Dermis blood vessel endothelial cell (primary cell): ENCODE data around the gene SYT1. TPM values are rescaled to one million over a fixed set of nuclear protein-coding genes. Genes with fewer than 3 reads are reported as not detected.
"Not testable (repeated sequence)": the region's sequence is repeated elsewhere in the genome, so short reads cannot be mapped to it uniquely, and the experiment has no call there.

ENCODE experiments used
- DNase-seq: peaks from one replicate; pipeline ENCODE4 v3.0.0; 2010
- total RNA-seq: library from RNA; depleted of rRNA; stranded (reverse); fragments of >200 nt; gene quantifications from 2 replicates; pipeline ENCODE4 v1.2.3, GENCODE V29; 2014

Gene SYT1
- total RNA-seq, 1 donor from 2014 or later = 9.7 TPM

- DNase-seq = peak; percentile 50
Observed at GRCh38 chr12:79155683-79156082, 291.1 kb downstream of the SYT1 start.

DNA sequence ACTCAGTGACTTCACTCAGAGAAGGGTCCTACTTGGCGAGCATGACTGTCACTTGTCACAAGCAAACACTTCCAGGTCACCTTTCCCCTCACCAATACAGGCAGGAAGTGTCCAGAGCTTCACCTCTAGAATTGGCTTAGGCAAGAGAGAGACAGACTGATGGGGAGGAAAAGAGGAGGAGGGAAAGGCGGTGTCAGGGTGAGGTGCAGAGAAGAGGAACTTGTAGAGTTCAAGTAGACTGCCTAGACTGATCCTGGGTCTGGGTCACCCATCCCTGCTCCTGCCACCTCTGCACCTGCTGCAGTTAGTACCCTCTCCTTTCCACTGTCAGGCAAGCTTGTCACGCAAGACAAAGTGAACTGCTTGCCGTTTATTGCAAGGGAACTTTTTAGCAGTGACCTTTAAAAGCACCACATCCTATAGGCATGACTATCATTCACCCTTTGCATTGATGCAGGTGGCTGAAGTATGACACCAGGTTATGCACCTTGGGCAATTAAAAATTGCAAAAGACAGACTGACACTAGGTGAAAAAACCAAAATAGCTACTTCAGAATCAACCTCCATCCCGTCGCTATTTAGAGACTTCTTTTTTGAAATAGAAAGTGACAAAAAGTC, 292.4 kb downstream of the SYT1 start:
- no peak for DNase-seq

DNA sequence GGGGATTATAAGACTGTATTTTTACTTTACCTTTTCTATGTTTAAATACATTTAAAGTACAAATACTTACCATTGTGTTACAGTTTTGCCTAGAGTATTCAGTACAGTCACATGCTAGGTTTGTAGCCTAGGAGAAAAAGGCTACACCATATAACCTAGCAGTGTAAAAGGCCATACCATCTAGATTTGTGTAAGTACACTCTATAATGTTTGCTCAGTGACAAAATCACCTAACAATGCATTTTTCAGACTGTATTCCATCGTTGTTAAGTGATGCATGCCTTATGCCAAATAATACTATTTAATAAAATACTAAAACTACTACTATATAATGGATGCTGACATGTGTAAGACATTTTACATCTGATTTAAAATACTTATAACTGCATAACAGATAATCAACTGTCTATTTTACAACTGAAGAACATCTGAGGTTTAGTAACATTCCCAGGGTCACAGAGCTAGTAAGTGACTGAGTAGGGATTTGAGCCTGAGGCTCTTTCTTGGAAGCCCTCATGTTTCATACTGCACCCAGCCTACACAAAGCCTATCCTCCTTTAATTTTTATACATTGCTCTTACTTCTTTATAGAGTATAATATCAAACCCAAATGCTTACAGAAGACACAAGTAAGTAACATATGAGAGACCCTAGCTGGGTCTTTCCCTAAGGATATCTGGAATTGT, 296.8 kb downstream of the SYT1 start:
- no peak for DNase-seq

DNA sequence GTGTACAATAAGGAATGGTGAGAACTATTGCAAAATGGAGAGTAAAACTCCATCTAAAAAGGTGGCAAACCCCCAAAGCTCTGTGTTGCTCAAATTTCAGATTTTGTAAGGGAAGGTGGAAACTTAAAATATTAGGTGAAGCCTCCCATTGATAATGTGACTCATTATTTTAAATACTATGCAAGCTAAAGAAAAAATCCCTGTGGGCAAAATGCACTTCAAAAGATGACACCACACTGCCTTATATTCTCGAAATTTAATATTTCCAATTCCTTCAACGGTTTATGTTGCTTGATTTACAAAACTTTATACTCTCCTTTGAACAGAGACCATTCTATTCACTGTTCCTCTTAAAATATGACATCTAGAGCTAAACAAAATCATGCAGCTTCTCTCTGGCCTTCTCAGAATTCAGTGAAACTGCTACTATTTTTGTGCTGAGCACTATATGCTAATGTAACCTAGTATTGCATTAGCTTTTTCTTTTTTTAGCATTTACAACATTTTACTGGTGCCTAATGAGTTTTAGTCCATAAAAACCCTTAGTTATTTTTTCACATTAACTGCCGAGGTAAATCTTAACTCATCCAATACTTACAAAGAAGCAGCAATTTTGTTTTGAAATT, 297.7 kb downstream of the SYT1 start:
- no peak for DNase-seq

DNA sequence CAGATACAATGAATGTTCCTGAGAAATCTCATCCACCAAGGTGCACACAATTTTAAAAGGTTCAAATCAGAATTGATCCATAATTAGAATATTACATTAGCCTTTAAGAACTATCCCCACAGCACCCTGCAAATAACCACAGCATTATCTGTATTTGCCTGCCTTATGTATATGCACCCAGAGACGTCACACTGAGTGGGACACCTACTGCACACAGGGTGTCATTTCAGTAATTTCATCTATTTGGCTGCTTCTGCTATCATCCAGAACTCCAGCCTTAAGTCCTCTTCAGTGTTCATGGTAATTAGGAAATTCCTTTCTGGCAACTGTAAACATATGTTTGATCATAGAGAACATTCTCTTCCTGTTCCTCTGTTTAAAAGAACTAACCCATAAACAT, 298.4 kb downstream of the SYT1 start:
- DNase-seq = peak; percentile 15

- DNase-seq = no peak
Observed at GRCh38 chr12:79164890-79165289, 300.3 kb downstream of the SYT1 start.

DNA sequence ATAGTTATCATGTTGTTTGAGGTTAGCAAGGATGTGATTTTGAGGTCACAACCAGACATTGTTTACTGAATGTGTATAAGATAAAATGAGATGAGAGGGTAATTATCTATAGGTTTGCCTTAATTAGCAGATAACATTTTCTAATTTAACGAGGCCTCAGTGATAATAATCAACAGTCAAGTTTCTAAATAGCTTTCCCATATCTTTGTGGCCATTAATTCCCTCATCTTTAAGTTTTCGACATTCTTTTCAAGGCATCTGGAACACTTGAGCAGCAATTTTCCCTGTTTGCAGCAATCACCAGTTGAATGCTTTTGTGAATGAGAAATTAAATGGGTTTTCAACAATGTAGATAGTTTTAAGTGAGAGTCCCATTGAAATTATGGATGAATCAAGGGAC, 304.1 kb downstream of the SYT1 start:
- no peak for DNase-seq

GRCh38 chr12:79174626-79175025, 310.1 kb downstream of the SYT1 start:
- peak; percentile 87 for DNase-seq

DNA sequence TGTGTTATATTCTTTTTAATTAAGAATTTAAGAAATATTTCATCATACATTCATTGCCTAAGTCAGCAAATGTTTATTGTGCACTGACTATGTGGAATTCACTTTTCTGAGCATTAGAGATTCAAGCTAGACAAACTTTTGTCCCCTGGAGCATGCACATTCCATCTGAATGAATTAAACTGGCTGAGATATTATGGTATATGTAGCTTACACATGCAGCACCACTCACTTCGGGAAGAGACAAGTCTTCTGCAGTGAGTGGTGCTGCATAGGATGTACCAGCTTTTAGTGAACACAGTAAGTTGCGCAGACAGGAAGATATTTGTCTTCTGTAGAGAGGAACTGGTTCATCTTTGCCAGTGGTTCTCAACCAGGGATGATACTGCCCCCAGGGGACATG, 318.4 kb downstream of the SYT1 start:
- peak; percentile 37 for DNase-seq

DNA sequence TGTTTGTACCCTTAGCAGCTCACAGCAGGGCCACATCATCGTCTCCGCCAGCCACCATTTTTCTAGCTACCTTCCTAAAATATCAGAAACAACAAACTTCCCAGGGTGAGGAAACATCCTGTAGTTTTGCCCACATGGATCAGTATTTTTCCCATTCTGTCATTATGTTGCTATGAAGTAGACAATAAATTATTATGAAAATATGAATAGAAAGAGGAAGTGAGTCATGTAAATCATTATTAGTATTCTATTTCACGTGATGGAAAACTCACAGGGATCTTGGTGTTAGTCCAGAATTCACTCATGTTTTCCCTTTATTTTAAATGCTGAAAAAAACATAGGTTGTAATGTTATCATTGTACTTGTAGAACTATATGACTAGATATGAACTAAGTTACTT, 319.4 kb downstream of the SYT1 start:
- DNase-seq = peak; percentile 95

DNA sequence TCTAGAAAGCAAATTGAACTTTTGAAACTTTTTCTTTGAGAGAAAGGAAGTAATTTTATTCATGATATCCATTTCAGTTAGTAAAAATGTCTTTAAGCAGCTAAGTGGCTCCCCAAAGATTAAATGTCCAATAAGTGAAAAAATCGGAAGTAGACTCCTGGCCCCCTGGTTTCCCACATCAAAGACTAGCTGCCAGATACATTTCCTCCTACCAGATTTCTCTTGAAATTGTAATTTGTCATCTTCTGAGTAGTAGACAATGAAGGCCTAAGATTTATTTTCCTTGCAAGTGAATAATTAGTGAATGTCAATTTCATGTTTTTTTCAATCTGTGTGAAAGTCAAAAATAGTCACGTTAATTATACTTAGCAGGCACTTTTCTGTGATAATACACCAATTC, 321.9 kb downstream of the SYT1 start:
- DNase-seq = no peak

DNA sequence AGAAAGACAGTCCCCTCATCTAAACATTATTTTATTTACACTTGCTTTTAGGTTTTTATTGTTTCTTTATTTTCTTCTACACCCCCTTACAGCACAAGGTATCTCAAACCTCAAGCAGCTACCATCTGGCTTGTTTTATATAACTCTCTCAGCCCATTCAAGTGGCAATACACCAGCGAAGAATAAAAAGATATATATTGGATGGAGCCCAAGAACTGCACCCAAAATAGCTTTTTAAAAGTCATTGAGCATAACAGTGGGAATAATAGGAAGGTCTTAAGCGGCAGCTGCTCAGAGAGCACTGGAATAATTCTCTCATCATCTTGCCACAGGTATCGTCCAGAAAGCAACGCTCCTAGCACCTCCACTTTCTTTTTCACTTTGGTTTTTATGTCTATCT, 322.5 kb downstream of the SYT1 start:
- DNase-seq = no peak

DNA sequence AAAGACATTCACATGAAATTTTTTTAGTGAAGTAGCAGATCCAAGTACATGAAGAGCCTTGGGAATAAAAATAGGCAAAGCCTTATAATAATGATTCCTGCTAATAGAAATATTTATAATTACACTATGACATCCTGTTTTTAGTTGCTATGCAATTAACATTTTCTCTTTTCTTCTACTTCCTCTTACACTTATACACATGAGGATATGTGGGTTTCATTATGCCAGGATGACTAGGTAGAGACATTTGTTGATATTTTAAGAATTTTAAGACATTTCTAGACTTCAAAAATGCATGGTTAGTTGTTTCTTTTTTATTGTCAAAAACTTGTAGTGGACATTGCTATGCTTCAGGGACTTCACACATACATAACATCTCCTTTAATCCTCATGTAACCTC, 326.8 kb downstream of the SYT1 start:
- peak; percentile 12 for DNase-seq

DNA sequence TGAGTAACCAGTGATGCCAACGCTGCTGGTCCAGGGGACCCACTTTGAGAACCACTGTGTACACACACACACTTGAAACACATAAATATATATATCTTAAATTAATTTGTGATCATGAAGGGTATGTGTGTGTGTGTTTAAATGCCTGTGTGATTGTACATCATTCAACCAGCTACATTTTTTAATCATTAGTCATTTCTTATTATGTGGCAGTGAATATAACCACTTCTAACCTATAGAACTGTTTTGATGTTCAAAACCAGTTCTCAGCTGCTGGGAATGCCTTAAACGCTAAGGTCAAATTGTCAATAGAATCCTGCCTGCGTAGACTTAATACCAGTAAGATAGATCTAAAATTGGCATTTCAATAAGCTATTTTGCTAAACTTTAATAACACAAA, 330.0 kb downstream of the SYT1 start:
- no peak for DNase-seq

GRCh38 chr12:79199166-79199565, 334.6 kb downstream of the SYT1 start:
- no peak for DNase-seq

DNA sequence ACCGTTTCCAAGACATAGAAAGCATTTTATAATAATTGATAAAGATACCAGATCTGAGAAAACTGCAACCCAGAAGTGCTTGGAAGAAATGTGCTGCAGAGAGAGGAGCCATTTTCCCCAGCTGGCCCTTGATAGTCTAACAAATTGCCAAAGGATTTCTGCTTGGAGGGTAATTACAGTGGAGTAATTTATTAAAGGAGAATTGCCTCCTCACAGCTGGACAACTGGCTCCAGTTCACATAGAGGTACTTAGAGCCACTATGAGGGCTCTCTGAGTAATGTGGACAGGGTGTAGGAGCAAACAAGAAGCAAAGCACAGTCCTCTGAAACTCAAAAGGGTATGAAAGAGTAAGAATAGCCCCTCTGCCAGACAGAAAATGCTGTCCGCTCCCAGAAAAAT, 335.6 kb downstream of the SYT1 start:
- DNase-seq = no peak

DNA sequence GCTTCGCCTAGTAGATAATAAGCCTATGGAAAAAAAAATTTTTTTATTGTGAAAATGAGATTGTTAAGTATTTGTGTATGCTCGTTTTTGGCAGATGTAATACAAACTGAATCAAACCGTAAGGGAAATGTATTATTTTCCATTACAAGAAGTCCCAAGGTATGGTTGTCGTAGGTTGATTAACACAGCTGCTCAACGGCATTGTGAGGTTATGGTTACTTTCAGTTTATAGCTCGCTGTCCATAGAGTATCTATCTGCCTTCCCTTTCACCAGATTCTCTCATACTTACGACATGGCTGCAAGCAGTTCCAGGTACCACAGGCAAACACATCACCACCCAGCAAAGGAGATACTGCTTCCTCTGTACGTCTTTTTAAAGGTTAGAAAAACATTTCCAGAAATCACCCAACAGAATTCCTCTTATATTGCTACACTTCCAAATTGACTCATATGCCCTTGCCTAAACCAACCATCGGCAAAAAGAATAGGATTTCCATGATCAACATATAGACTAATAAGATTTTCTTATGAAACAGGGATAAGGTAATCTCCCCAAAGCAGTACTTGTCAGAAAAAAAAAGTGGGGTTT, 338.6 kb downstream of the SYT1 start:
- DNase-seq = peak; percentile 26

DNA sequence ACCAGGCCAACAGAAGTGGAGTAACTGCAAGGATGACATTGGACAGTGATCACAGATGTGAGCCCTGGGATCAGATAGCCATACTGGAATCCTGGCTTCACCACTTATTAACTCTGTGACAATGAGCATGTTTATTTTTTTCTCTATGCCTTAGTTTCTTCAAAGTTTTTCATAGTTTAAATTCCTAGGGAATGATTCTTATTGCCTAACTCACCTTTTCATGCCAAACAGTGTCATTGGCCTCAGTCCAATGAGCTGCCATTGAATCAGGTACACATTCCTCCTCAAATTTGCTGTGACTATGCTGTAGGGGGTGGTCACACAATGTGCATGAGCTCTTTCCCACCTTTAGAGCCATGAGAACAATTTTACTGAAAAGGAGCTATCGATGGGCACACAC, 342.3 kb downstream of the SYT1 start:
- DNase-seq = no peak

DNA sequence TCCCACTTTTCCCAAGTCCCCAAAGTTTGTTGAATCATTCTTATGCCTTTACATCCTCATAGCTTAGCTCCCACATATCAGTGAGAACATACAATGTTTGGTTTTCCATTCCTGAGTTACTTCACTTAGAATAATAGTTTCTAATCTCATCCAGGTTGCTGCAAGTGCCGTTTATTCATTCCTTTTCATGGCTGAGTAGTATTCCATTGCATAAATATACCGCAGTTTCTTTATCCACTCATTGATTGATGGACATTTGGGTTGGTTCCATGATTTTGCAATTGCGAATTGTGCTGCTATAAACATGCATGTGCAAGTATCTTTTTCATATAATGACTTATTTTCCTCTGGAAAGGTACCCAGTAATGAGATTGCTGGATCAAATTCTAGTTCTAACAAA, 345.8 kb downstream of the SYT1 start:
- not testable (repeated sequence) for DNase-seq

- no peak for DNase-seq
Observed at GRCh38 chr12:79217306-79217705, 352.7 kb downstream of the SYT1 start.

DNA sequence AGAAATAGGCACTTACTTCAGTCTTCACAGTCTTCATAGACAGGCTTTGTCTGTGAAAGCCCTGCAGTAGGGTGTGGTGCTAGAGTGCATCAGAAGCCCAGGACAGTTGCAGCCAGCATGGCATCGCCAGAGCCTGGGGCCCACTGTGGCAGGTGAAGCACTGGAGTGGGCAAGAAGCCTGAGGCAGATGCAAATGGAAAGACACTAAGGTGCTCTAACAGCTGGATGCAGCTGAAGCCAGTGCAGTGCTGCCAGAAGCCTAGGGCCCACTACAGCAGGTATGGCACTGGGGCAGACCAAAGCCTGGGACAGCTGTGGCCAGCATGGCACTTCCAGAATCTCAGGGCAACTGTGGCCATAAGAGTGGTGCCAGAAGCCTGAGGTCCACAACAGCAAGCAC, 358.6 kb downstream of the SYT1 start:
- no peak for DNase-seq

- DNase-seq = no peak
Observed at GRCh38 chr12:79223761-79224160, 359.2 kb downstream of the SYT1 start.

- DNase-seq = no peak
Observed at GRCh38 chr12:79227091-79227490, 362.5 kb downstream of the SYT1 start.

GRCh38 chr12:79227646-79228045, 363.1 kb downstream of the SYT1 start:
- DNase-seq = no peak
